SK-N-MC (cell line): ENCODE measurements around the gene ATXN7.

ENCODE experiments used
- EZH2 ChIP-seq: fragments of 200-600 bp; sonication (generic); IDR thresholded peaks from one replicate; pipeline ENCODE4 v1.6.1; 2017; ENCODE audit warnings: antibody characterized with exemption
- POLR2AphosphoS5 ChIP-seq: IDR thresholded peaks from 2 replicates; pipeline ENCODE4 v1.6.1; 2012; ENCODE audit warnings: mild to moderate bottlenecking, low read depth, low read length, borderline replicate concordance

DNA sequence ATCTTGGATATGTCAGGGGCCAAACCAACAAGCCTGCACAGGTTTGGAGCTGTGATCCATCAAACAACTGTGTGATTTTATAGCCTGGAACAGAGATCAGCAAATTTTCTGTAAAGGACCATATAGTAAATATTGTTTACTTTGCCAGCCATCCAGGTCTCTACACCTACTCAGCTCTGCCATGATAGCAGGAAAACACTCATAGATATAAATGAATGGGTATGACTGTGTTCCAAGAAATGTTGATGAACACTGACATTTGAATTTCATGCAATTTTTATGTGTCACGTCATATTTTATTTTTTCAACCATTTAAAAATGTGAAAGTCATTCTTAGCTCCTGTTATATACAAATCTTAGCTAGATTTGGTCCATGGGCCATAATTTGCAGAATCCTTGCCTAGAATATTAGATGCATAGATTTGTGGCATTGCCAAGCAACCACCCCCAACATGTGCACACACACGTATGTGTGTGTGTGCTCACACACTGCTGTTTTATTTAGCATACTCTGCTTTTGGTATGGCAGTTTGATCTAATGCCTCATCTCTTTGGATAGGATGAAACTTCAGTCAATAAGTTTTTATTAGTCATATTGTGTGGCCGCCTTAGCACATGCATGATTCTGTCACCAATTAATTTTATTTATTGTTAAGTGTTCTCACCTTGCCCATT, 6.4 kb downstream of the ATXN7 start:
- TF ChIP-seq EZH2 (no peak), POLR2AphosphoS5 (no peak)
